ENCODE results near the gene ZNF329. TPM values are rescaled to one million over a fixed set of nuclear protein-coding genes. Genes with fewer than 3 reads are reported as not detected.

The ZNF329 gene
- total and polyA plus RNA-seq, 2 experiments from 2014 or later: 2.7 to 16.9 TPM

- ATAC-seq (peak; percentile 69), DNase-seq (ENCODE audit: low spot score) (peak; percentile 11)
- no peaks in the 10 kb centered on the region for H3K4me1 Mint-ChIP-seq
- H3K36me3 Mint-ChIP-seq (ENCODE audit: low read depth): peaks cover 72% of the 10 kb centered on the region
- Histone ChIP-seq H3K79me2 (replicated peaks; ENCODE audit: insufficient read depth) (no peaks in the 10 kb centered on the region), H4K20me1 (replicated peaks; ENCODE audit: insufficient read depth) (no peaks in the 10 kb centered on the region), H3K4me2 (no peak overlapping the region), H3K27ac (ENCODE audit: low read depth) (no peak overlapping the region), H3K4me3 (no peak overlapping the region), H3K4me1 (ENCODE audit: insufficient read depth) (no peaks in the 10 kb centered on the region), H3K27me3 (ENCODE audit: insufficient read depth) (no peaks in the 10 kb centered on the region), H3K36me3 (ENCODE audit: insufficient read depth) (no peaks in the 10 kb centered on the region), H3K9me2 (ENCODE audit: insufficient read depth) (peaks cover 2% of the 10 kb centered on the region; the same call in 1 of the 2 replicates), H3F3A (replicated peaks; ENCODE audit: low read depth) (0 out of 2 replicates have a peak, but pooled peaks cover 4% of the 10 kb centered on the region), H2AFZ (no peak overlapping the region)
- no peak for TF ChIP-seq EZH2 (IDR thresholded peaks at IDR 0.05; ENCODE audit: low read depth, unreplicated experiment)
- H3K27ac Mint-ChIP-seq: no peak overlapping the region
- H3K4me3 Mint-ChIP-seq: no peak overlapping the region
- H3K27me3 Mint-ChIP-seq (ENCODE audit: insufficient read depth, low read depth, poor library complexity): peaks cover 1% of the 10 kb centered on the region
- H3K9me3 Mint-ChIP-seq: peaks cover 48% of the 10 kb centered on the region
Measured at GRCh38 chr19:58085348-58085875, 65.2 kb downstream of the ZNF329 start.

GRCh38 chr19:58084596-58085347, 65.8 kb downstream of the ZNF329 start:
- Histone ChIP-seq H3K4me3 (no peak overlapping the region), H2AFZ (no peak overlapping the region), H3F3A (replicated peaks; ENCODE audit: low read depth) (0 out of 2 replicates have a peak, but pooled peaks cover 4% of the 10 kb centered on the region), H3K27ac (ENCODE audit: low read depth) (no peak overlapping the region), H4K20me1 (replicated peaks; ENCODE audit: insufficient read depth) (no peaks in the 10 kb centered on the region), H3K36me3 (ENCODE audit: insufficient read depth) (no peaks in the 10 kb centered on the region), H3K4me1 (ENCODE audit: insufficient read depth) (no peaks in the 10 kb centered on the region), H3K9me2 (ENCODE audit: insufficient read depth) (peaks cover 2% of the 10 kb centered on the region; the same call in 1 of the 2 replicates), H3K27me3 (ENCODE audit: insufficient read depth) (no peaks in the 10 kb centered on the region), H3K79me2 (replicated peaks; ENCODE audit: insufficient read depth) (no peaks in the 10 kb centered on the region), H3K4me2 (no peak overlapping the region)
- TF ChIP-seq JUNB (IDR thresholded peaks at IDR 0.05; ENCODE audit: unreplicated experiment) (no peak), CREB1 (CRISPR knock-in tag; IDR thresholded peaks at IDR 0.05; ENCODE audit: low read depth) (no peak), ZNF331 (CRISPR knock-in tag; IDR thresholded peaks at IDR 0.05; ENCODE audit: low read depth) (no peak), EZH2phosphoT487 (IDR thresholded peaks at IDR 0.05; ENCODE audit: unreplicated experiment) (no peak), ZNF114 (CRISPR knock-in tag; IDR thresholded peaks at IDR 0.05) (no peak), ETS1 (IDR thresholded peaks at IDR 0.05) (no peak), POLR2AphosphoS5 (IDR thresholded peaks at IDR 0.05; ENCODE audit: low read depth) (no peak), STAT1 (IDR thresholded peaks at IDR 0.05; ENCODE audit: unreplicated experiment) (no peak), EZH2 (IDR thresholded peaks at IDR 0.05; ENCODE audit: low read depth, unreplicated experiment) (no peak)
- ATAC-seq: peak; percentile 38; the same call in 2 of the 3 replicates
- Mint-ChIP-seq H3K27me3 (ENCODE audit: insufficient read depth, low read depth, poor library complexity) (peaks cover 1% of the 10 kb centered on the region), H3K27ac (no peak overlapping the region), H3K9me3 (peaks cover 55% of the 10 kb centered on the region), H3K4me1 (no peaks in the 10 kb centered on the region), H3K36me3 (ENCODE audit: low read depth) (peaks cover 71% of the 10 kb centered on the region), H3K4me3 (no peak overlapping the region)
- DNase-seq (ENCODE audit: low spot score): peak; percentile 21
